ENCODE results near the gene TAF4.
"Not testable (repeated sequence)": the region's sequence is repeated elsewhere in the genome, so short reads cannot be mapped to it uniquely, and the experiment has no call there.

Gene TAF4

GRCh38 chr20:62058941-62059340 is 6.7 kb downstream of the TAF4 start:
- no peak for DNase-seq (ENCODE audit: low spot score)

GRCh38 chr20:62056975-62057374 is 8.7 kb downstream of the TAF4 start:
- no peak for DNase-seq (ENCODE audit: low spot score)

GRCh38 chr20:62056377-62056776 is 9.3 kb downstream of the TAF4 start:
- DNase-seq (ENCODE audit: low spot score) = no peak

GRCh38 chr20:62055862-62056115 is 9.9 kb downstream of the TAF4 start:
- not testable (repeated sequence) for DNase-seq (ENCODE audit: low spot score)

- DNase-seq (ENCODE audit: low spot score) = no peak
Observed at GRCh38 chr20:62055106-62055861, 10.4 kb downstream of the TAF4 start.

- no peak for DNase-seq (ENCODE audit: low spot score)
Observed at GRCh38 chr20:62054451-62054953, 11.2 kb downstream of the TAF4 start.

- DNase-seq (ENCODE audit: low spot score) = no peak
Observed at GRCh38 chr20:62053465-62054196, 12.1 kb downstream of the TAF4 start.

- no peak for DNase-seq (ENCODE audit: low spot score)
Observed at GRCh38 chr20:62052842-62053464, 12.7 kb downstream of the TAF4 start.

GRCh38 chr20:62052336-62052841 is 13.3 kb downstream of the TAF4 start:
- no peak for DNase-seq (ENCODE audit: low spot score)

- DNase-seq (ENCODE audit: low spot score) = no peak
Observed at GRCh38 chr20:62051546-62052255, 14.0 kb downstream of the TAF4 start.

GRCh38 chr20:62051144-62051543 is 14.5 kb downstream of the TAF4 start:
- DNase-seq (ENCODE audit: low spot score) = no peak

GRCh38 chr20:62050166-62051120 is 15.2 kb downstream of the TAF4 start:
- no peak for DNase-seq (ENCODE audit: low spot score)

- no peak for DNase-seq (ENCODE audit: low spot score)
Observed at GRCh38 chr20:62049342-62050165, 16.1 kb downstream of the TAF4 start.

- DNase-seq (ENCODE audit: low spot score) = no peak
Observed at GRCh38 chr20:62048821-62049291, 16.8 kb downstream of the TAF4 start.

- no peak for DNase-seq (ENCODE audit: low spot score)
Observed at GRCh38 chr20:62048346-62048761, 17.3 kb downstream of the TAF4 start.

GRCh38 chr20:62047666-62048345 is 17.9 kb downstream of the TAF4 start:
- DNase-seq (ENCODE audit: low spot score) = no peak

- DNase-seq (ENCODE audit: low spot score) = no peak
Observed at GRCh38 chr20:62046431-62046830, 19.2 kb downstream of the TAF4 start.

GRCh38 chr20:62045529-62046285 is 20.0 kb downstream of the TAF4 start:
- peak; percentile 47 for DNase-seq (ENCODE audit: low spot score)

GRCh38 chr20:62045118-62045517 is 20.6 kb downstream of the TAF4 start:
- no peak for DNase-seq (ENCODE audit: low spot score)
